HEK293 (cell line): ENCODE data around the gene TOMM34.

Experiments
- GFI1B ChIP-seq: fragments of 450-650 bp; formaldehyde crosslinking; IDR thresholded peaks from 2 replicates; pipeline ENCODE4 v1.5.1; 2016; ENCODE audit warnings: missing biosample characterization, missing genetic modification characterization
- HOXA7 ChIP-seq: sonication (generic); formaldehyde crosslinking; IDR thresholded peaks from 2 replicates; pipeline ENCODE4 v1.8.1; 2022; ENCODE audit warnings: missing genetic modification reagents, borderline replicate concordance
- HOXD13 ChIP-seq: sonication (generic); formaldehyde crosslinking; IDR thresholded peaks from 2 replicates; pipeline ENCODE4 v1.8.0; 2022; ENCODE audit warnings: missing genetic modification reagents, borderline replicate concordance
- OVOL3 ChIP-seq: fragments of 450-650 bp; formaldehyde crosslinking; IDR thresholded peaks from 2 replicates; pipeline ENCODE4 v1.5.1; 2016; ENCODE audit warnings: missing biosample characterization, missing genetic modification characterization
- SETDB1 ChIP-seq: IDR thresholded peaks from one replicate; pipeline ENCODE4 v1.6.1; 2017; ENCODE audit warnings: mild to moderate bottlenecking, low read length, moderate library complexity, mixed read lengths; ENCODE audit not compliant: insufficient read length
- TRIM28 ChIP-seq: IDR thresholded peaks from 2 replicates; pipeline ENCODE4 v1.6.1; 2011; ENCODE audit warnings: low read length, control low read depth, borderline replicate concordance
- ZBTB21 ChIP-seq: fragments of 450-650 bp; formaldehyde crosslinking; IDR thresholded peaks from 2 replicates; pipeline ENCODE4 v1.5.1; 2017; ENCODE audit warnings: missing biosample characterization, missing genetic modification characterization
- ZBTB8A ChIP-seq: fragments of 450-650 bp; formaldehyde crosslinking; IDR thresholded peaks from 2 replicates; pipeline ENCODE4 v1.5.1; 2016; ENCODE audit warnings: missing biosample characterization, missing genetic modification characterization
- ZNF112 ChIP-seq: fragments of 450-650 bp; formaldehyde crosslinking; IDR thresholded peaks from 2 replicates; pipeline ENCODE4 v1.5.0; 2017; ENCODE audit warnings: missing biosample characterization, missing genetic modification characterization
- ZNF19 ChIP-seq: fragments of 450-650 bp; formaldehyde crosslinking; IDR thresholded peaks from 2 replicates; pipeline ENCODE4; 2016; ENCODE audit warnings: missing biosample characterization, missing genetic modification characterization, low read depth
- ZNF223 ChIP-seq: fragments of 450-650 bp; formaldehyde crosslinking; IDR thresholded peaks from 2 replicates; pipeline ENCODE4 v1.5.1; 2016; ENCODE audit warnings: missing biosample characterization, missing genetic modification characterization
- ZNF24 ChIP-seq: fragments of 450-650 bp; formaldehyde crosslinking; IDR thresholded peaks from 2 replicates; pipeline ENCODE4 v1.5.1; 2016; ENCODE audit warnings: missing biosample characterization, missing genetic modification characterization
- ZNF335 ChIP-seq: fragments of 450-650 bp; formaldehyde crosslinking; conservative IDR thresholded peaks from 2 replicates; pipeline ENCODE4 v1.5.1; 2016; ENCODE audit warnings: missing biosample characterization, missing genetic modification characterization
- ZNF510 ChIP-seq: fragments of 450-650 bp; formaldehyde crosslinking; IDR thresholded peaks from 2 replicates; pipeline ENCODE4 v1.5.1; 2018; ENCODE audit warnings: mild to moderate bottlenecking, missing genetic modification characterization, missing biosample characterization; ENCODE audit not compliant: insufficient replicate concordance
- ZNF521 ChIP-seq: fragments of 450-650 bp; formaldehyde crosslinking; IDR thresholded peaks from 2 replicates; pipeline ENCODE4 v1.5.1; 2017; ENCODE audit warnings: missing biosample characterization, mild to moderate bottlenecking, missing genetic modification characterization
- ZNF558 ChIP-seq: fragments of 450-650 bp; formaldehyde crosslinking; IDR thresholded peaks from 2 replicates; pipeline ENCODE4 v1.5.1; 2016; ENCODE audit warnings: missing biosample characterization, missing genetic modification characterization
- ZNF600 ChIP-seq: fragments of 450-650 bp; formaldehyde crosslinking; IDR thresholded peaks from 2 replicates; pipeline ENCODE4 v1.5.1; 2016; ENCODE audit warnings: missing biosample characterization, missing genetic modification characterization
- ZNF621 ChIP-seq: fragments of 450-650 bp; formaldehyde crosslinking; IDR thresholded peaks from 2 replicates; pipeline ENCODE4 v1.5.1; 2017; ENCODE audit warnings: missing biosample characterization, missing genetic modification characterization
- ZNF777 ChIP-seq: fragments of 450-650 bp; formaldehyde crosslinking; IDR thresholded peaks from 2 replicates; pipeline ENCODE4 v1.5.1; 2017; ENCODE audit warnings: missing biosample characterization, missing genetic modification characterization, borderline replicate concordance
- ZNF792 ChIP-seq: fragments of 450-650 bp; formaldehyde crosslinking; IDR thresholded peaks from 2 replicates; pipeline ENCODE4 v1.5.1; 2016; ENCODE audit warnings: missing biosample characterization, missing genetic modification characterization
- TF ChIP-seq, protein P1 (sequence below): fragments of 450-650 bp; formaldehyde crosslinking; conservative IDR thresholded peaks from 2 replicates; pipeline ENCODE4 v1.5.1; 2016; ENCODE audit warnings: low read depth, missing biosample characterization, missing genetic modification characterization
- TF ChIP-seq, protein P2 (sequence below): fragments of 450-650 bp; formaldehyde crosslinking; IDR thresholded peaks from 2 replicates; pipeline ENCODE4 v1.5.1; 2017; ENCODE audit warnings: missing biosample characterization, missing genetic modification characterization
- TF ChIP-seq, protein P3 (sequence below): fragments of 450-650 bp; formaldehyde crosslinking; IDR thresholded peaks from 2 replicates; pipeline ENCODE4; 2016; ENCODE audit warnings: missing biosample characterization, missing genetic modification characterization
- TF ChIP-seq, protein P4 (sequence below): fragments of 450-650 bp; formaldehyde crosslinking; IDR thresholded peaks from 2 replicates; pipeline ENCODE4 v1.5.1; 2016; ENCODE audit warnings: missing biosample characterization, missing genetic modification characterization
- TF ChIP-seq, protein P5 (sequence below): fragments of 450-650 bp; formaldehyde crosslinking; IDR thresholded peaks from 2 replicates; pipeline ENCODE4 v1.5.1; 2016; ENCODE audit warnings: missing biosample characterization, missing genetic modification characterization
- TF ChIP-seq, protein P6 (sequence below): fragments of 450-650 bp; formaldehyde crosslinking; IDR thresholded peaks from 2 replicates; pipeline ENCODE4 v1.5.1; 2016; ENCODE audit warnings: missing biosample characterization, missing genetic modification characterization
- TF ChIP-seq, protein P7 (sequence below): fragments of 450-650 bp; formaldehyde crosslinking; IDR thresholded peaks from 2 replicates; pipeline ENCODE4 v1.5.1; 2016; ENCODE audit warnings: missing biosample characterization, missing genetic modification characterization

Gene TOMM34

DNA sequence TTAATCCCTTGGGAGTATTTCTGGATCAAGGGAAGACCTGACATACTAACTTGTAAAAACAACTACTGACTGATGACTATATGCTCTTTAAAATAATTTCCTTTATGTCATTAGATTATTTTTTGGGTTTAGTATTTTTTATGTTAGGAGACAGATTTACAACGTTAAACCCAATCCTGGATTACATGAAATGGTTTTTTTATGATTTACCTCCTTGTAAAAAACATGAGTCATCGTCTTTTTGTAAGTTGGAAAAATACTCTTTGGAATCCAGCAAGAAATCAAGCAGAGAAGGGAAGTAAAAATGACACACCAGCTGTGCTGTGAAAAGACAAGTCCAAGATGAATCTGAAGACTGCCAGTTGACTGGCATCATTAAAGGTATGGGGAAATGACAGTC is 12.9 kb upstream of the TOMM34 start (continued):
- TF ChIP-seq, protein P1, sequence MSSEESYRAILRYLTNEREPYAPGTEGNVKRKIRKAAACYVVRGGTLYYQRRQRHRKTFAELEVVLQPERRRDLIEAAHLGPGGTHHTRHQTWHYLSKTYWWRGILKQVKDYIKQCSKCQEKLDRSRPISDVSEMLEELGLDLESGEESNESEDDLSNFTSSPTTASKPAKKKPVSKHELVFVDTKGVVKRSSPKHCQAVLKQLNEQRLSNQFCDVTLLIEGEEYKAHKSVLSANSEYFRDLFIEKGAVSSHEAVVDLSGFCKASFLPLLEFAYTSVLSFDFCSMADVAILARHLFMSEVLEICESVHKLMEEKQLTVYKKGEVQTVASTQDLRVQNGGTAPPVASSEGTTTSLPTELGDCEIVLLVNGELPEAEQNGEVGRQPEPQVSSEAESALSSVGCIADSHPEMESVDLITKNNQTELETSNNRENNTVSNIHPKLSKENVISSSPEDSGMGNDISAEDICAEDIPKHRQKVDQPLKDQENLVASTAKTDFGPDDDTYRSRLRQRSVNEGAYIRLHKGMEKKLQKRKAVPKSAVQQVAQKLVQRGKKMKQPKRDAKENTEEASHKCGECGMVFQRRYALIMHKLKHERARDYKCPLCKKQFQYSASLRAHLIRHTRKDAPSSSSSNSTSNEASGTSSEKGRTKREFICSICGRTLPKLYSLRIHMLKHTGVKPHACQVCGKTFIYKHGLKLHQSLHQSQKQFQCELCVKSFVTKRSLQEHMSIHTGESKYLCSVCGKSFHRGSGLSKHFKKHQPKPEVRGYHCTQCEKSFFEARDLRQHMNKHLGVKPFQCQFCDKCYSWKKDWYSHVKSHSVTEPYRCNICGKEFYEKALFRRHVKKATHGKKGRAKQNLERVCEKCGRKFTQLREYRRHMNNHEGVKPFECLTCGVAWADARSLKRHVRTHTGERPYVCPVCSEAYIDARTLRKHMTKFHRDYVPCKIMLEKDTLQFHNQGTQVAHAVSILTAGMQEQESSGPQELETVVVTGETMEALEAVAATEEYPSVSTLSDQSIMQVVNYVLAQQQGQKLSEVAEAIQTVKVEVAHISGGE: no peak
- TF ChIP-seq, protein P2, sequence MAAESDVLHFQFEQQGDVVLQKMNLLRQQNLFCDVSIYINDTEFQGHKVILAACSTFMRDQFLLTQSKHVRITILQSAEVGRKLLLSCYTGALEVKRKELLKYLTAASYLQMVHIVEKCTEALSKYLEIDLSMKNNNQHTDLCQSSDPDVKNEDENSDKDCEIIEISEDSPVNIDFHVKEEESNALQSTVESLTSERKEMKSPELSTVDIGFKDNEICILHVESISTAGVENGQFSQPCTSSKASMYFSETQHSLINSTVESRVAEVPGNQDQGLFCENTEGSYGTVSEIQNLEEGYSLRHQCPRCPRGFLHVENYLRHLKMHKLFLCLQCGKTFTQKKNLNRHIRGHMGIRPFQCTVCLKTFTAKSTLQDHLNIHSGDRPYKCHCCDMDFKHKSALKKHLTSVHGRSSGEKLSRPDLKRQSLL (tag by site-specific recombination): no peak
- TF ChIP-seq, protein P3, sequence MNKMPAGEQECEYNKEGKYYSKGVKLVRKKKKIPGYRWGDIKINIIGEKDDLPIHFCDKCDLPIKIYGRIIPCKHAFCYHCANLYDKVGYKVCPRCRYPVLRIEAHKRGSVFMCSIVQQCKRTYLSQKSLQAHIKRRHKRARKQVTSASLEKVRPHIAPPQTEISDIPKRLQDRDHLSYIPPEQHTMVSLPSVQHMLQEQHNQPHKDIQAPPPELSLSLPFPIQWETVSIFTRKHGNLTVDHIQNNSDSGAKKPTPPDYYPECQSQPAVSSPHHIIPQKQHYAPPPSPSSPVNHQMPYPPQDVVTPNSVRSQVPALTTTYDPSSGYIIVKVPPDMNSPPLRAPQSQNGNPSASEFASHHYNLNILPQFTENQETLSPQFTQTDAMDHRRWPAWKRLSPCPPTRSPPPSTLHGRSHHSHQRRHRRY (tag by site-specific recombination): no peak
- TF ChIP-seq HOXD13 (CRISPR knock-in tag) (no peak), ZNF112 (tag by site-specific recombination) (no peak), ZNF558 (peak; percentile 16; the same call in 1 of the 2 replicates), ZNF521 (tag by site-specific recombination) (no peak), ZBTB21 (tag by site-specific recombination) (no peak), OVOL3 (tag by site-specific recombination) (peak; percentile 77; the same call in 1 of the 2 replicates), TRIM28 (no peak), ZNF223 (tag by site-specific recombination) (no peak), GFI1B (peak; percentile 63), SETDB1 (no peak), ZNF600 (no peak), ZNF24 (tag by site-specific recombination) (peak; percentile 43; the same call in 1 of the 2 replicates), ZNF777 (tag by site-specific recombination) (no peak), ZNF510 (tag by site-specific recombination) (no peak), HOXA7 (no peak), ZNF19 (tag by site-specific recombination) (no peak), ZNF335 (tag by site-specific recombination) (no peak), ZBTB8A (tag by site-specific recombination) (no peak), ZNF792 (no peak), ZNF621 (tag by site-specific recombination) (no peak)
- TF ChIP-seq, protein P4, sequence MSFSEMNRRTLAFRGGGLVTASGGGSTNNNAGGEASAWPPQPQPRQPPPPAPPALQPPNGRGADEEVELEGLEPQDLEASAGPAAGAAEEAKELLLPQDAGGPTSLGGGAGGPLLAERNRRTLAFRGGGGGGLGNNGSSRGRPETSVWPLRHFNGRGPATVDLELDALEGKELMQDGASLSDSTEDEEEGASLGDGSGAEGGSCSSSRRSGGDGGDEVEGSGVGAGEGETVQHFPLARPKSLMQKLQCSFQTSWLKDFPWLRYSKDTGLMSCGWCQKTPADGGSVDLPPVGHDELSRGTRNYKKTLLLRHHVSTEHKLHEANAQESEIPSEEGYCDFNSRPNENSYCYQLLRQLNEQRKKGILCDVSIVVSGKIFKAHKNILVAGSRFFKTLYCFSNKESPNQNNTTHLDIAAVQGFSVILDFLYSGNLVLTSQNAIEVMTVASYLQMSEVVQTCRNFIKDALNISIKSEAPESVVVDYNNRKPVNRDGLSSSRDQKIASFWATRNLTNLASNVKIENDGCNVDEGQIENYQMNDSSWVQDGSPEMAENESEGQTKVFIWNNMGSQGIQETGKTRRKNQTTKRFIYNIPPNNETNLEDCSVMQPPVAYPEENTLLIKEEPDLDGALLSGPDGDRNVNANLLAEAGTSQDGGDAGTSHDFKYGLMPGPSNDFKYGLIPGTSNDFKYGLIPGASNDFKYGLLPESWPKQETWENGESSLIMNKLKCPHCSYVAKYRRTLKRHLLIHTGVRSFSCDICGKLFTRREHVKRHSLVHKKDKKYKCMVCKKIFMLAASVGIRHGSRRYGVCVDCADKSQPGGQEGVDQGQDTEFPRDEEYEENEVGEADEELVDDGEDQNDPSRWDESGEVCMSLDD (tag by site-specific recombination): no peak
- TF ChIP-seq, protein P5, sequence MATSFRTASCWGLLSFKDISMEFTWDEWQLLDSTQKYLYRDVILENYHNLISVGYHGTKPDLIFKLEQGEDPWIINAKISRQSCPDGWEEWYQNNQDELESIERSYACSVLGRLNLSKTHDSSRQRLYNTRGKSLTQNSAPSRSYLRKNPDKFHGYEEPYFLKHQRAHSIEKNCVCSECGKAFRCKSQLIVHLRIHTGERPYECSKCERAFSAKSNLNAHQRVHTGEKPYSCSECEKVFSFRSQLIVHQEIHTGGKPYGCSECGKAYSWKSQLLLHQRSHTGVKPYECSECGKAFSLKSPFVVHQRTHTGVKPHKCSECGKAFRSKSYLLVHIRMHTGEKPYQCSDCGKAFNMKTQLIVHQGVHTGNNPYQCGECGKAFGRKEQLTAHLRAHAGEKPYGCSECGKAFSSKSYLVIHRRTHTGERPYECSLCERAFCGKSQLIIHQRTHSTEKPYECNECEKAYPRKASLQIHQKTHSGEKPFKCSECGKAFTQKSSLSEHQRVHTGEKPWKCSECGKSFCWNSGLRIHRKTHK (tag by site-specific recombination): no peak
- TF ChIP-seq, protein P6, sequence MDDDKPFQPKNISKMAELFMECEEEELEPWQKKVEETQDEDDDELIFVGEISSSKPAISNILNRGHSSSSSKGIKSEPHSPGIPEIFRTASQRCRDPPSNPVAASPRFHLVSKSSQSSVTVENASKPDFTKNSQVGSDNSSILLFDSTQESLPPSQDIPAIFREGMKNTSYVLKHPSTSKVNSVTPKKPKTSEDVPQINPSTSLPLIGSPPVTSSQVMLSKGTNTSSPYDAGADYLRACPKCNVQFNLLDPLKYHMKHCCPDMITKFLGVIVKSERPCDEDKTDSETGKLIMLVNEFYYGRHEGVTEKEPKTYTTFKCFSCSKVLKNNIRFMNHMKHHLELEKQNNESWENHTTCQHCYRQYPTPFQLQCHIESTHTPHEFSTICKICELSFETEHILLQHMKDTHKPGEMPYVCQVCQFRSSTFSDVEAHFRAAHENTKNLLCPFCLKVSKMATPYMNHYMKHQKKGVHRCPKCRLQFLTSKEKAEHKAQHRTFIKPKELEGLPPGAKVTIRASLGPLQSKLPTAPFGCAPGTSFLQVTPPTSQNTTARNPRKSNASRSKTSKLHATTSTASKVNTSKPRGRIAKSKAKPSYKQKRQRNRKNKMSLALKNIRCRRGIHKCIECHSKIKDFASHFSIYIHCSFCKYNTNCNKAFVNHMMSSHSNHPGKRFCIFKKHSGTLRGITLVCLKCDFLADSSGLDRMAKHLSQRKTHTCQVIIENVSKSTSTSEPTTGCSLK: no peak
- TF ChIP-seq, protein P7, sequence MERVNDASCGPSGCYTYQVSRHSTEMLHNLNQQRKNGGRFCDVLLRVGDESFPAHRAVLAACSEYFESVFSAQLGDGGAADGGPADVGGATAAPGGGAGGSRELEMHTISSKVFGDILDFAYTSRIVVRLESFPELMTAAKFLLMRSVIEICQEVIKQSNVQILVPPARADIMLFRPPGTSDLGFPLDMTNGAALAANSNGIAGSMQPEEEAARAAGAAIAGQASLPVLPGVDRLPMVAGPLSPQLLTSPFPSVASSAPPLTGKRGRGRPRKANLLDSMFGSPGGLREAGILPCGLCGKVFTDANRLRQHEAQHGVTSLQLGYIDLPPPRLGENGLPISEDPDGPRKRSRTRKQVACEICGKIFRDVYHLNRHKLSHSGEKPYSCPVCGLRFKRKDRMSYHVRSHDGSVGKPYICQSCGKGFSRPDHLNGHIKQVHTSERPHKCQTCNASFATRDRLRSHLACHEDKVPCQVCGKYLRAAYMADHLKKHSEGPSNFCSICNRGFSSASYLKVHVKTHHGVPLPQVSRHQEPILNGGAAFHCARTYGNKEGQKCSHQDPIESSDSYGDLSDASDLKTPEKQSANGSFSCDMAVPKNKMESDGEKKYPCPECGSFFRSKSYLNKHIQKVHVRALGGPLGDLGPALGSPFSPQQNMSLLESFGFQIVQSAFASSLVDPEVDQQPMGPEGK: no peak
